DMS114 treated with DMSO at 0.1 percent for 48 hours (cell line): ENCODE results near the gene PGBD5.
"Not testable (repeated sequence)": the region's sequence is repeated elsewhere in the genome, so short reads cannot be mapped to it uniquely, and the experiment has no call there.

ENCODE experiments used
- DNase-seq: peaks from one replicate; lab custom pipeline; 2025; ENCODE audit not compliant: unreplicated experiment; lab: John Stamatoyannopoulos, UW

The PGBD5 gene

GRCh38 chr1:230425252-230426091, 660 bp downstream of the PGBD5 start:
- no peak for DNase-seq

DNA sequence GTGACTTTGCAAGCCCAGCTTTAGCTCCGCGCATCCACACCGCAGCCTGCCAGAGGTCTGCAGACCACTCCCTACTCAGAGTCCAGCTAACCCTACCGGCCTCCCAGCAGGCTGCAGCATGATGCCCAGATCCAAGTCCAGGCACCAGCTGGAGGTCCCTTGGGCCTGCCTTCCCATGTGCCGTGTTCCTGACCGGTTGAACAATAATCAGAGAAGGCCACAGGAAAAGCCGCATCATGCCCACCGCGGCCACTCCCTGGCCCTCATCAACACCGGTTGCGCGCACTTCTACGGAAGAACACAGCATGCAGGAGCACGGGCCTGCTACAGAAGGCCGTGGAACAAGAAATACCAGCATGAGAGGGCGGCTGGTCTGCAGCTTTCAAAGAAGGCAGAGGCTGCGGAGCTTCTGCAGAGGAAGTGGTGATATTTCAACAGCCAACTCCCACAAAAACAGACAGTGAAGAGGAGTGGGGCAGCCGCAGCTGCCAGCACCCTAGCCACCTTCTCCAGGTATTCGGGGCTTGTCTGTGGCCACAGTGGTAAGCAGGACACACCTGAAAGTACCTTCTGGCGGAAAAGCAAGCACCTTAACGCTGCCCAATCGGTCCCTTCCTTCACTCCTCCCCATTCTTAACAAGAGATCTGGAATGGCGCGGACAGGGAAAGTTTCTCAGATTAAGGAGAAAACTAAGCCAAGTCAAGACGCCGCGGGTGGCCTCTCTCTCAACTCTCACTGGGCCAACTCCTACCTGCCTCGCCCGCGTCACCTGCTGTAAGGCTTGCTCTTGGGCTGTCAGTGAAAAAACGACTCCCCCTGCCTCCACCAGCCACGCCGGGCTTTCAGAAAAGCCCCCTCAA, 1.5 kb downstream of the PGBD5 start:
- DNase-seq, result no peak

DNA sequence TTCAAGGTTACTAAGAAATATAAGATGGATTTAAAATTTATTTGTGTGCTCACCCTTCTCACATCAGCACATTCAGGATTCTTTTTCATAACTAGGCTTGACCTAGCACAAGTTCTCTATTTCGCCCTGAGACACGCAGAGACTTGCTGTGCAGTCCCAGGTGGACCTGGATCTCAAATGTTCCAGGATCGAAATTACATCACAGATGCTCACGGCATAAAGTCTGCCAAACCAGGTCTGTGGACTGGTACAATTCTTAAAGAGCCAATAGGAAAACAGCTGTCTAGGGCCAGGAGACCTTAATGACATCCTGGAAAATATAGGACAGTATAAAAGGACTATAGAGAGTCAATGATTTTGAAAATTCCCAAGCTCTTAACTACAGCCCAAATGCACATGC, 2.2 kb downstream of the PGBD5 start:
- DNase-seq, result no peak

- DNase-seq, result no peak
Measured at GRCh38 chr1:230423261-230423660, 2.9 kb downstream of the PGBD5 start.

GRCh38 chr1:230422221-230422981, 3.7 kb downstream of the PGBD5 start:
- DNase-seq, result no peak

DNA sequence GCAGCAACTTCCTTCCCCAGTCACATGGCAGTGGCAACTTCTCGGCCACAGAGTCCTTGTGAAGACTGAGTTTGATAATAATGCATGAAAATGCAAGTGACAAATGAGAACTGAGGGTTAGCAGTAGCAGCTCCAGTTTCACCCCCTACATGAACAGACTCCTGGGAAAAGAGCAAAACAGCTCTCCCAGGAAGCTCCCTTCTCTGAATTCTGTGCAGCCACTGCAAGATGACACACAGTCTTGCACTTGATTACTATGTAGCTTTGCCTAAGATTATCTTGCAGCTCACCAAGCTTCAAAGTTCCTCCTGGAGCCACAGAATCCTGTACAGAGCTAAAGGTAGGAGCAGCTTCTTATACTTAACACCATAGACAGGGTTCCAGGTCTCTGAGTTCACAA, 4.7 kb downstream of the PGBD5 start:
- DNase-seq, result no peak

GRCh38 chr1:230420372-230420771, 5.8 kb downstream of the PGBD5 start:
- DNase-seq, result not testable (repeated sequence)

GRCh38 chr1:230416430-230416829, 9.7 kb downstream of the PGBD5 start:
- no peak for DNase-seq

- no peak for DNase-seq
Measured at GRCh38 chr1:230415405-230416132, 10.6 kb downstream of the PGBD5 start.

- DNase-seq, result no peak
Measured at GRCh38 chr1:230414694-230415093, 11.4 kb downstream of the PGBD5 start.

- no peak for DNase-seq
Measured at GRCh38 chr1:230414102-230414501, 12.0 kb downstream of the PGBD5 start.

- no peak for DNase-seq
Measured at GRCh38 chr1:230413061-230413460, 13.1 kb downstream of the PGBD5 start.

GRCh38 chr1:230408971-230409370, 17.2 kb downstream of the PGBD5 start:
- no peak for DNase-seq

DNA sequence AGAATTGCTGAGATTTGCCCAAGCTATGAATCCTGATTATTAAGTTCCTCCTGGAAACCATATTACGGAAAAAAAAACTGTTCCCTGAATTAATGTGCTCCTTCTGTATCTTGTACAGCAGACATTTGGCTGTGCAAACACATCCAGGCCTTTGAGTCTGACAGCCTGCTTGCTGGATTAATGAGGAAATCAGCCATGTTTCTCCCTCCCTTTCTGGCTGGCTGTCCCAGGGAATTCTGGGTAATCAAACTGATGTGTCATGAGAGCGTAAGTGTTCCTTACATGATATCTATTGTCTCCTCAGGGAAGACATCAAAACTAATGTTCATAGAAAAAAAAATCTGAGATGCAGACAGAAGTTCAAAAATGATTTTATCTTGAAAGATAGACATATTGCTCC, 18.8 kb downstream of the PGBD5 start:
- no peak for DNase-seq

GRCh38 chr1:230406727-230407126, 19.4 kb downstream of the PGBD5 start:
- DNase-seq, result not testable (repeated sequence)

- no peak for DNase-seq
Measured at GRCh38 chr1:230403442-230403841, 22.7 kb downstream of the PGBD5 start.

DNA sequence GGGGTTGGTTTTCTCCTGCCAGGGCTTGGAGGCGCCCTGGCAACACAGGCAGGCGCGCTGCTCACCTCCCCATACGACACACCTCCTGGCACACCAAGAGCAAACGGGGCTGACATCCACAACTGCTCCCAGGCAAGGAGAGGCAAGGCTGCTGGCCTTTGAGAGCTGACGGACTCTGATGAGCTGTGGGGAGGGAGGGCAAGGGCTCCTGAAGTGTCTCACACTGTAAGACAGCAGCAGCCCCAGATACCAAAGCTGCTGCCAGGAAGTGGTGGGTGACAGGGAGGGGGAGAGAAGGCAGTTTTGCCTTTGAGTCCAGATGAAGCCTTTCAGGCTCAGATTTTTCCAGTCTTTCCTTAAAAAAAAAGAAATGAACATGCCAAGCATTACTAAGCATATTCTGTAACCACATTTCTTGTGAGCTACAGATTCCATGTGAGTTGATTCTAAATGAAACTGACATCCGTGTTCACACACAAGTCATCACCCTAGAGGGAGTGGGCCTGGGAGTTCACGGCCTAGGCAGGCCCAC, 24.3 kb downstream of the PGBD5 start:
- DNase-seq, result no peak

- no peak for DNase-seq
Measured at GRCh38 chr1:230401101-230401500, 25.0 kb downstream of the PGBD5 start.

DNA sequence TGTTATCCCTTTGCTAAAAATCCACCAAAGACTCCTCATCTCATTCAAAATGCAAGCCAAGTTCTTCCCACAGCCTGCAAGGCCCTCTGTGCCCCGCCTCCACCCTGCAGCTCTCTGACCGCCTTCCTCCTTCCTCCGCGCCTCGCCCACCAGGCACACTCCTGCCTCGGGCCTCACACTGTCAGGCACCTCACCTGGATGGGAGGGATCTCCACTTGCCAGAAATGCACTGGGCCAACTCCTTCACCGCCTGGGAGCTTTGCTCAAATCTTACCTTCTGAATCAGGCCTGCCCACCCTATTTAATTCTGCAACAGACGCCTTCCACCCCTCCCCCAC, 26.2 kb downstream of the PGBD5 start:
- DNase-seq, result no peak

DNA sequence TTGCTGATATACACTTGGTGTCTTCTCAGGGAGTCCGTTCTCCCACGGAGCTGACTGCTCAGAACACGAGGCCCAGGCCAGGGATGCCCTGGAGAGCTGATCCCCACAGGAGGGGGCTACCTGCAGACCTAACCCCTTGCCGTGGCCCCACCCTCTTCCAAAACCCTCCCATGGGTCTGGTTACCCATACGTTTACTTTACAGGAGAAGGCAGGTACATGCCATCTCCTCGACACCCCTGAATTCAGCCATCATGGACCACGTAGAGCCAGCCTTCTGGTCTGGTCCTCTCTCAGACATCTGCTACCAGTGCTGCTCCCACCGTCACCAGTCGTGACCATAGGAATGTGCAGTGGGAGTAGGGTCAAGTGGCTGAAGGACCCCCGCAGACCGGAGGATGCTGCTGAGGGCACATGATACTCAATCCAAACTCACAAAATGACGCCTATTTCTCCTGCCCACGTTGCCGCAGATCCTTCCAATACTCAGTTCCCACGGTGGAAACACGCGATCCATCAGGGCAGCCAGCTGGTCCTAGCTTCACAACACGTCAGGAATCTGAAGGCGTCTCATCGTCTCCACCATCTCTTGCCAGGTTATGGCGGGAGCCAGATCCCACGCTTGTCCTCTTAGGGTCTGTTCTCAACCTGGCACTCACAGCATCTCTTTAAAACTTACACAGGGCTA, 26.7 kb downstream of the PGBD5 start:
- DNase-seq, result no peak
